K562 (cell line): ENCODE results near the gene UPF1. TPM values are rescaled to one million over a fixed set of nuclear protein-coding genes. Genes with fewer than 3 reads are reported as not detected.
A peak's percentile ranks its signal among the peaks of the same experiment; 100 is the strongest.

Source experiments
- CTBP1 ChIP-seq: fragments of 450-650 bp; IDR thresholded peaks from 2 replicates; pipeline ENCODE4 v1.6.1; 2016; ENCODE audit warnings: borderline replicate concordance
- FOSL1 ChIP-seq: fragments of 200-800 bp; sonication (Bioruptor generic); conservative IDR thresholded peaks from 2 replicates; pipeline ENCODE4 v1.6.1; 2016; ENCODE audit warnings: missing genetic modification characterization, missing compliant biosample characterization
- IFI16 ChIP-seq: fragments of 250-450 bp; sonication (Bioruptor Pico); IDR thresholded peaks from 2 replicates; pipeline ENCODE4 v2.1.2; 2022; ENCODE audit warnings: mild to moderate bottlenecking, inconsistent platforms
- KAT8 ChIP-seq: fragments of 450-650 bp; IDR thresholded peaks from 2 replicates; pipeline ENCODE4 v1.6.1; 2016; ENCODE audit warnings: low read depth, mild to moderate bottlenecking
- MNT ChIP-seq, 2 experiments: fragments of 450-650 bp; conservative IDR thresholded peaks; 2 replicates each; pipeline ENCODE4 v1.6.1; 2017; ENCODE audit warnings: mild to moderate bottlenecking in 2 of 2, moderate library complexity in 2 of 2
- PKNOX1 ChIP-seq: fragments of 450-650 bp; IDR thresholded peaks from 2 replicates; pipeline ENCODE4 v1.6.1; 2016
- RBM22 ChIP-seq: fragments of 200-400 bp; formaldehyde crosslinking; IDR thresholded peaks from 2 replicates; pipeline ENCODE4 v1.6.1; 2018; ENCODE audit warnings: low read length, low read depth; ENCODE audit not compliant: poor library complexity, severe bottlenecking
- STAT5B ChIP-seq: fragments of 250-450 bp; sonication (Bioruptor Pico); IDR thresholded peaks from 2 replicates; pipeline ENCODE4 v1.8.0; 2021; ENCODE audit warnings: mild to moderate bottlenecking, inconsistent platforms
- ZNF212 ChIP-seq: fragments of 450-650 bp; formaldehyde crosslinking; IDR thresholded peaks from 2 replicates; pipeline ENCODE4 v1.4.0; 2020; ENCODE audit warnings: mild to moderate bottlenecking
- ZNF318 ChIP-seq, 2 experiments: fragments of 450-650 bp; IDR thresholded peaks; 2 replicates each; pipeline ENCODE4 v1.6.1; 2016; ENCODE audit warnings: mild to moderate bottlenecking in 2 of 2, borderline replicate concordance in 1 of 2, low read depth in 1 of 2, moderate library complexity in 1 of 2
- ZNF518B ChIP-seq: fragments of 250-450 bp; sonication (Bioruptor Pico); IDR thresholded peaks from 2 replicates; pipeline ENCODE4 v1.5.0; 2021; ENCODE audit warnings: mild to moderate bottlenecking, moderate library complexity
- ZNF76 ChIP-seq: fragments of 250-450 bp; sonication (Bioruptor Pico); IDR thresholded peaks from 2 replicates; pipeline ENCODE4 v1.4.0; 2020; ENCODE audit warnings: mild to moderate bottlenecking, moderate library complexity, borderline replicate concordance
- polyA plus RNA-seq, 8 experiments: library from polyadenylated mRNA; depleted of rRNA in 4 of 8; stranded (reverse) in 5 of 8; unstranded in 3 of 8; fragments of >200 nt; fragmentation: Nextera tagmentation in 2 of 8; fragmentation: Illumina TruSeq in 1 of 8; extraction: Ambion mirVana in 2 of 8; extraction: Trizol in 1 of 8; gene quantifications; 2 replicates each; pipeline versions ENCODE4 v1.2.1 to v1.2.3, GENCODE V29; 2011 to 2014; ENCODE audit warnings: inconsistent platforms in 1 of 8, missing spikeins in 1 of 8
- total RNA-seq, 7 experiments: library from RNA; depleted of rRNA in 6 of 7; stranded (reverse); fragments of >200 nt in 6 of 7; fragmentation: Illumina TruSeq in 2 of 7; extraction: Trizol in 2 of 7; gene quantifications; 2 replicates each; pipeline versions ENCODE4 v1.2.1 to v1.2.3, GENCODE V29; 2011 to 2021; ENCODE audit warnings: low replicate concordance in 1 of 7

Gene UPF1
- total and polyA plus RNA-seq, 9 of the 15 experiments (the other 6 are each of a cell fraction or from before 2014, with no cell fraction given) = 0.34 to 103 (median 27.9) TPM

- no peak for TF ChIP-seq ZNF518B (CRISPR knock-in tag)
- TF ChIP-seq ZNF76 (CRISPR knock-in tag) = no peak
- peak; percentile 62; the same call in 1 of the 2 replicates for TF ChIP-seq CTBP1
- TF ChIP-seq ZNF318 (IDR thresholded peaks at IDR 0.05; ENCODE audit: borderline replicate concordance in 1 of 2, low read depth in 1 of 2) = no peak
- no peak for TF ChIP-seq PKNOX1
- no peak for TF ChIP-seq IFI16 (CRISPR knock-in tag)
- no peak for TF ChIP-seq ZNF212 (CRISPR knock-in tag)
- no peak for TF ChIP-seq FOSL1 (tag)
- TF ChIP-seq KAT8 = no peak
- TF ChIP-seq MNT (conservative IDR thresholded peaks at IDR 0.05) = no peak
- TF ChIP-seq RBM22 = peak; percentile 12
- no peak for TF ChIP-seq STAT5B (CRISPR knock-in tag)
Measured at GRCh38 chr19:18898607-18899408, 67.0 kb downstream of the UPF1 start (continued).
